Karpas-422 (cell line): ENCODE results near the gene RASSF1. TPM values are rescaled to one million over a fixed set of nuclear protein-coding genes. Genes with fewer than 3 reads are reported as not detected.

Experiments used
- DNase-seq: peaks from one replicate; pipeline ENCODE4 v3.0.0-alpha.2; 2015
- H2AFZ ChIP-seq: fragments of 200-600 bp; sonication (generic); 2 replicates; pipeline ENCODE4 v1.6.1; 2014; ENCODE audit warnings: antibody characterized with exemption, low read length, mixed read lengths
- H3K27ac ChIP-seq: fragments of 200-600 bp; sonication (generic); 2 replicates; pipeline ENCODE4 v1.5.1; 2014; ENCODE audit warnings: mild to moderate bottlenecking, low read length, moderate library complexity
- H3K27me3 ChIP-seq: fragments of 200-600 bp; sonication (generic); 2 replicates; pipeline ENCODE4 v1.6.1; 2014; ENCODE audit warnings: low read length, mixed read lengths
- H3K36me3 ChIP-seq: fragments of 200-600 bp; sonication (generic); 2 replicates; pipeline ENCODE4 v1.6.1; 2014; ENCODE audit warnings: low read length, mixed read lengths; ENCODE audit not compliant: insufficient read depth
- H3K4me1 ChIP-seq: fragments of 200-600 bp; sonication (generic); 2 replicates; pipeline ENCODE4 v1.6.1; 2014; ENCODE audit warnings: mild to moderate bottlenecking, low read length, mixed read lengths
- H3K4me2 ChIP-seq: fragments of 200-600 bp; sonication (generic); 2 replicates; pipeline ENCODE4 v1.6.1; 2014; ENCODE audit warnings: low read length, low read depth, mild to moderate bottlenecking; ENCODE audit not compliant: poor library complexity, severe bottlenecking
- H3K4me3 ChIP-seq: fragments of 200-600 bp; sonication (generic); 2 replicates; pipeline ENCODE4 v1.5.1; 2014; ENCODE audit warnings: mild to moderate bottlenecking, antibody characterized with exemption, low read length, mixed read lengths
- H3K79me2 ChIP-seq: fragments of 200-600 bp; sonication (generic); 2 replicates; pipeline ENCODE4 v1.6.1; 2014; ENCODE audit warnings: mild to moderate bottlenecking, low read length, mixed read lengths
- H3K9ac ChIP-seq: fragments of 200-600 bp; sonication (generic); 2 replicates; pipeline ENCODE4 v1.6.0; 2014; ENCODE audit warnings: low read length
- H3K9me2 ChIP-seq: fragments of 200-600 bp; sonication (generic), shearing (Covaris generic); replicated peaks from 2 replicates; pipeline ENCODE4 v1.6.0; 2014; ENCODE audit warnings: mild to moderate bottlenecking, low read length, moderate library complexity; ENCODE audit not compliant: insufficient read depth
- H3K9me3 ChIP-seq: fragments of 300-700, 200-600 bp; sonication (generic); 2 replicates; pipeline ENCODE4 v1.6.1; 2014; ENCODE audit warnings: low read length, mixed read lengths
- H4K20me1 ChIP-seq: fragments of 200-600 bp; sonication (generic); 2 replicates; pipeline ENCODE4 v1.6.1; 2014; ENCODE audit warnings: mild to moderate bottlenecking, antibody characterized with exemption, low read length, low read depth; ENCODE audit not compliant: insufficient read depth
- total RNA-seq: library from RNA; depleted of rRNA; stranded (reverse); fragments of >200 nt; shearing (Covaris generic); gene quantifications from 2 replicates; pipeline ENCODE4 v1.2.3, GENCODE V29; 2014; ENCODE audit warnings: low replicate concordance

RASSF1 gene
- total RNA-seq, 1 experiment from 2014 or later = 33.3 TPM

- Histone ChIP-seq H3K4me3 (no peak overlapping the region), H4K20me1 (no peaks in the 10 kb centered on the region), H3K4me1 (peaks cover 29% of the 10 kb centered on the region), H3K36me3 (no peaks in the 10 kb centered on the region), H3K9me3 (no peaks in the 10 kb centered on the region), H3K27ac (no peak overlapping the region), H3K27me3 (no peaks in the 10 kb centered on the region), H3K79me2 (peaks cover 10% of the 10 kb centered on the region), H3K9ac (no peak overlapping the region), H3K9me2 (no peaks in the 10 kb centered on the region), H3K4me2 (no peak overlapping the region), H2AFZ (no peak overlapping the region)
- no peak for DNase-seq
Observed at GRCh38 chr3:50296721-50297383, 43.8 kb downstream of the RASSF1 start.

- Histone ChIP-seq H4K20me1 (no peaks in the 10 kb centered on the region), H3K4me1 (peaks cover 34% of the 10 kb centered on the region), H3K9me2 (no peaks in the 10 kb centered on the region), H3K27ac (no peak overlapping the region), H3K9me3 (no peaks in the 10 kb centered on the region), H3K9ac (no peak overlapping the region), H3K4me2 (no peak overlapping the region), H3K27me3 (no peaks in the 10 kb centered on the region), H3K4me3 (no peak overlapping the region), H3K79me2 (peaks cover 21% of the 10 kb centered on the region), H2AFZ (no peak overlapping the region), H3K36me3 (no peaks in the 10 kb centered on the region)
- DNase-seq = no peak
Observed at GRCh38 chr3:50295553-50296431, 44.8 kb downstream of the RASSF1 start.

GRCh38 chr3:50294492-50295403, 45.9 kb downstream of the RASSF1 start:
- no peak overlapping the region for H3K9ac ChIP-seq
- no peak overlapping the region for H3K4me2 ChIP-seq
- H4K20me1 ChIP-seq = no peaks in the 10 kb centered on the region
- no peak overlapping the region for H3K27ac ChIP-seq
- H3K9me2 ChIP-seq = no peaks in the 10 kb centered on the region
- no peak overlapping the region for H3K4me3 ChIP-seq
- peaks cover 31% of the 10 kb centered on the region for H3K79me2 ChIP-seq
- H2AFZ ChIP-seq = no peak overlapping the region
- no peaks in the 10 kb centered on the region for H3K27me3 ChIP-seq
- peaks cover 8% of the 10 kb centered on the region; the same call in 1 of the 2 replicates for H3K36me3 ChIP-seq
- DNase-seq = no peak
- no peaks in the 10 kb centered on the region for H3K9me3 ChIP-seq
- peaks cover 30% of the 10 kb centered on the region for H3K4me1 ChIP-seq

- no peaks in the 10 kb centered on the region for H4K20me1 ChIP-seq
- peaks cover 31% of the 10 kb centered on the region for H3K79me2 ChIP-seq
- no peak overlapping the region for H3K9ac ChIP-seq
- H3K27ac ChIP-seq = no peak overlapping the region
- H3K9me3 ChIP-seq = no peaks in the 10 kb centered on the region
- H2AFZ ChIP-seq = no peak overlapping the region
- no peaks in the 10 kb centered on the region for H3K9me2 ChIP-seq
- no peak for DNase-seq
- H3K4me1 ChIP-seq = peaks cover 28% of the 10 kb centered on the region
- peaks cover 12% of the 10 kb centered on the region; the same call in 1 of the 2 replicates for H3K36me3 ChIP-seq
- H3K4me2 ChIP-seq = no peak overlapping the region
- H3K4me3 ChIP-seq = no peak overlapping the region
- H3K27me3 ChIP-seq = no peaks in the 10 kb centered on the region
Observed at GRCh38 chr3:50294089-50294488, 46.5 kb downstream of the RASSF1 start.

GRCh38 chr3:50293079-50293801, 47.4 kb downstream of the RASSF1 start:
- H3K4me3 ChIP-seq = peak overlapping the region; percentile 99
- H3K9ac ChIP-seq = peak overlapping the region; percentile 97
- H3K4me1 ChIP-seq = peaks cover 24% of the 10 kb centered on the region
- H3K36me3 ChIP-seq = peaks cover 19% of the 10 kb centered on the region; the same call in 1 of the 2 replicates
- no peaks in the 10 kb centered on the region for H3K9me3 ChIP-seq
- H3K9me2 ChIP-seq = no peaks in the 10 kb centered on the region
- peaks cover 27% of the 10 kb centered on the region for H3K79me2 ChIP-seq
- no peak overlapping the region for H2AFZ ChIP-seq
- H3K27ac ChIP-seq = peak overlapping the region; percentile 60
- H3K4me2 ChIP-seq = peak overlapping the region; percentile 81
- DNase-seq = no peak
- no peaks in the 10 kb centered on the region for H3K27me3 ChIP-seq
- H4K20me1 ChIP-seq = no peaks in the 10 kb centered on the region

- peak; percentile 98 for DNase-seq
- peak within 1 kb of the TSS; percentile 52; the same call in 1 of the 2 replicates for H2AFZ ChIP-seq
Observed at GRCh38 chr3:50292159-50293078, 48.2 kb downstream of the RASSF1 start, which contains the start of gene IFRD2. IFRD2 (minus strand) TSS chr3:50292429; CDS start chr3:50292274, 155 bp downstream.

More at GRCh38 chr3:50292159-50293078, 48.2 kb downstream of the RASSF1 start, which contains the start of gene IFRD2:
- Histone ChIP-seq H3K4me2 (peak within 1 kb of the TSS; percentile 97), H3K9ac (peak within 1 kb of the TSS; percentile 97), H3K79me2 (peaks cover 24% of the 10 kb centered on the region), H4K20me1 (0 out of 2 replicates have a peak, but pooled peaks cover 1% of the 10 kb centered on the region), H3K4me1 (peaks cover 18% of the 10 kb centered on the region), H3K36me3 (peaks cover 20% of the 10 kb centered on the region; the same call in 1 of the 2 replicates), H3K9me3 (no peaks in the 10 kb centered on the region), H3K27me3 (no peaks in the 10 kb centered on the region), H3K27ac (peak within 1 kb of the TSS; percentile 60), H3K9me2 (no peaks in the 10 kb centered on the region), H3K4me3 (peak within 1 kb of the TSS; percentile 99)
